SU-DHL-6 (cell line): Measurements from ENCODE around the gene RANGAP1.

Experiments used
- H2AFZ ChIP-seq: fragments of 200-600 bp; sonication (generic); 2 replicates; pipeline ENCODE4 v1.6.1; 2014; ENCODE audit warnings: low read depth, mild to moderate bottlenecking, moderate library complexity, mixed read lengths, antibody characterized with exemption, low read length; ENCODE audit not compliant: severe bottlenecking
- H3F3A ChIP-seq: fragments of 200-600 bp; shearing (Covaris generic); 2 replicates; pipeline ENCODE4 v1.6.0; 2016; ENCODE audit warnings: antibody characterized with exemption, mild to moderate bottlenecking; ENCODE audit not compliant: insufficient read depth
- H3K27ac ChIP-seq: fragments of 200-600 bp; sonication (generic); 2 replicates; pipeline ENCODE4 v1.5.1; 2016; ENCODE audit warnings: low read depth, mild to moderate bottlenecking, low read length, moderate library complexity, mixed read lengths
- H3K27me3 ChIP-seq: fragments of 200-600 bp; sonication (generic), shearing (Covaris generic); 2 replicates; pipeline ENCODE4 v1.6.0; 2014; ENCODE audit warnings: mild to moderate bottlenecking, low read length
- H3K36me3 ChIP-seq: fragments of 200-600 bp; sonication (generic); 2 replicates; pipeline ENCODE4 v1.6.1; 2014; ENCODE audit warnings: mild to moderate bottlenecking, low read length, mixed read lengths
- H3K4me2 ChIP-seq: fragments of 300-600, 200-600 bp; shearing (Covaris generic), sonication (generic); 2 replicates; pipeline ENCODE4 v1.6.0; 2014; ENCODE audit warnings: low read length, low read depth, mild to moderate bottlenecking; ENCODE audit not compliant: poor library complexity, severe bottlenecking
- H3K4me3 ChIP-seq: fragments of 200-600 bp; sonication (generic); 2 replicates; pipeline ENCODE4 v1.5.1; 2014; ENCODE audit warnings: antibody characterized with exemption, low read length, mild to moderate bottlenecking, mixed read lengths; ENCODE audit not compliant: insufficient read depth, poor library complexity, severe bottlenecking
- H3K79me2 ChIP-seq: fragments of 200-600 bp; sonication (generic); 2 replicates; pipeline ENCODE4 v1.6.1; 2014; ENCODE audit warnings: mild to moderate bottlenecking, low read length, moderate library complexity; ENCODE audit not compliant: insufficient read depth
- H3K9ac ChIP-seq: fragments of 200-600 bp; sonication (generic); 2 replicates; pipeline ENCODE4 v1.7.0; 2014; ENCODE audit warnings: mild to moderate bottlenecking, low read length
- H3K9me2 ChIP-seq: fragments of 200-600 bp; sonication (generic); replicated peaks from 2 replicates; pipeline ENCODE4 v1.6.1; 2014; ENCODE audit warnings: low read length; ENCODE audit not compliant: insufficient read depth
- H3K9me3 ChIP-seq: fragments of 200-600 bp; sonication (generic); 2 replicates; pipeline ENCODE4 v1.6.1; 2014; ENCODE audit warnings: low read length, mixed read lengths; ENCODE audit not compliant: insufficient read depth
- H4K20me1 ChIP-seq: fragments of 200-600 bp; sonication (generic); 2 replicates; pipeline ENCODE4 v1.6.1; 2014; ENCODE audit warnings: low read depth, mild to moderate bottlenecking, antibody characterized with exemption, low read length, moderate library complexity, mixed read lengths
- CTCF ChIP-seq: fragments of 200-600 bp; sonication (generic); IDR thresholded peaks from one replicate; pipeline ENCODE4 v1.5.1; 2017; ENCODE audit warnings: antibody characterized with exemption, mild to moderate bottlenecking, low read length, moderate library complexity; ENCODE audit not compliant: insufficient read depth, poor library complexity, severe bottlenecking
- EZH2phosphoT487 ChIP-seq: fragments of 200-600 bp; sonication (generic), shearing (Covaris generic); conservative IDR thresholded peaks from 2 replicates; pipeline ENCODE4 v1.6.1; 2018; ENCODE audit warnings: mild to moderate bottlenecking, antibody characterized with exemption, low read length, moderate library complexity, mixed read lengths

The RANGAP1 gene

DNA sequence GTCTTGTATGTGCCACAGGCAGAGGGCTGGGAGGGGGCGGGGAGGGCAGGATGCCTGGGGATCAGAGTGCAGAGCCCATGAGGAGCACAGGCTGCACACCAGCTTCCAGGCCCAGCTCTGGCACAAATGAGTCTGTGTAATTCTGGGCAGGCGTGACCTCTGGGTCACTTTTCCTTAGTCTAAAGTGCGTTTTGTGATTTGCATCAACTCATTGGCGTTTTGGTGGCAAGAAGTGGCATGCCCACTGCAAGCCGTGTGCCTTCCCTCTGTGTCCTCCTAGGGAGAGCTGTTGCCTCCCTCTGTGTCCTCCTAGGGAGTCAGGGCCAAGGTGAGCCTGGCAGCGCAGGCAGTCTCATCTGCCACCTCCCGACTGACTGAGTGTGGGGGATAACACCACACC is 62.5 kb downstream of the RANGAP1 start:
- no peak overlapping the region for H3K4me2 ChIP-seq
- H3K36me3 ChIP-seq, result no peaks in the 10 kb centered on the region; the same call in 1 of the 2 replicates
- H3K27me3 ChIP-seq, result no peaks in the 10 kb centered on the region
- no peak overlapping the region for H3K9ac ChIP-seq
- H3K9me3 ChIP-seq, result no peaks in the 10 kb centered on the region
- H3F3A ChIP-seq, result no peaks in the 10 kb centered on the region
- no peak overlapping the region for H3K27ac ChIP-seq
- TF ChIP-seq EZH2phosphoT487 (no peak), CTCF (no peak)
- H3K79me2 ChIP-seq, result no peaks in the 10 kb centered on the region
- no peaks in the 10 kb centered on the region for H4K20me1 ChIP-seq
- no peak overlapping the region for H2AFZ ChIP-seq
- H3K4me3 ChIP-seq, result no peak overlapping the region
- no peaks in the 10 kb centered on the region for H3K9me2 ChIP-seq

- Histone ChIP-seq H3K9ac (no peak overlapping the region), H3F3A (no peaks in the 10 kb centered on the region), H2AFZ (no peak overlapping the region), H3K27ac (no peak overlapping the region), H3K9me3 (no peaks in the 10 kb centered on the region), H4K20me1 (no peaks in the 10 kb centered on the region), H3K9me2 (no peaks in the 10 kb centered on the region), H3K27me3 (no peaks in the 10 kb centered on the region), H3K4me2 (no peak overlapping the region), H3K4me3 (no peak overlapping the region), H3K79me2 (no peaks in the 10 kb centered on the region), H3K36me3 (no peaks in the 10 kb centered on the region; the same call in 1 of the 2 replicates)
- TF ChIP-seq EZH2phosphoT487 (no peak), CTCF (no peak)
Observed at GRCh38 chr22:41222846-41223507, 63.0 kb downstream of the RANGAP1 start.

- no peak overlapping the region for H2AFZ ChIP-seq
- no peaks in the 10 kb centered on the region for H3K79me2 ChIP-seq
- H3K36me3 ChIP-seq, result peaks cover 6% of the 10 kb centered on the region; the same call in 1 of the 2 replicates
- no peak for TF ChIP-seq CTCF
- no peaks in the 10 kb centered on the region for H3K27me3 ChIP-seq
- H3K27ac ChIP-seq, result no peak overlapping the region
- H3K9me2 ChIP-seq, result no peaks in the 10 kb centered on the region
- H3K9ac ChIP-seq, result no peak overlapping the region
- no peak overlapping the region for H3K4me3 ChIP-seq
- no peaks in the 10 kb centered on the region for H3F3A ChIP-seq
- no peak overlapping the region for H3K4me2 ChIP-seq
- no peaks in the 10 kb centered on the region for H3K9me3 ChIP-seq
- no peaks in the 10 kb centered on the region for H4K20me1 ChIP-seq
Observed at GRCh38 chr22:41217553-41218157, 68.3 kb downstream of the RANGAP1 start.
